NT2/D1 (cell line): Measurements from ENCODE around the gene C8G.

Experiments
- SUZ12 ChIP-seq: IDR thresholded peaks from 2 replicates; pipeline ENCODE4 v1.6.1; 2011; ENCODE audit not compliant: insufficient read length, insufficient read depth; ENCODE audit errors: extremely low read depth
- YY1 ChIP-seq: IDR thresholded peaks from 2 replicates; pipeline ENCODE4 v1.6.1; 2011; ENCODE audit not compliant: insufficient read length, insufficient read depth
- ZNF274 ChIP-seq: IDR thresholded peaks from 2 replicates; pipeline ENCODE4 v1.6.1; 2011; ENCODE audit warnings: mild to moderate bottlenecking, low read depth, low read length

- no peak for TF ChIP-seq ZNF274
- TF ChIP-seq YY1, result no peak
- TF ChIP-seq SUZ12, result no peak
Observed at GRCh38 chr9:136910197-136910900, 34.7 kb upstream of the C8G start.
